Measurements from ENCODE around the gene NEDD4L.

- TF ChIP-seq, protein P1, sequence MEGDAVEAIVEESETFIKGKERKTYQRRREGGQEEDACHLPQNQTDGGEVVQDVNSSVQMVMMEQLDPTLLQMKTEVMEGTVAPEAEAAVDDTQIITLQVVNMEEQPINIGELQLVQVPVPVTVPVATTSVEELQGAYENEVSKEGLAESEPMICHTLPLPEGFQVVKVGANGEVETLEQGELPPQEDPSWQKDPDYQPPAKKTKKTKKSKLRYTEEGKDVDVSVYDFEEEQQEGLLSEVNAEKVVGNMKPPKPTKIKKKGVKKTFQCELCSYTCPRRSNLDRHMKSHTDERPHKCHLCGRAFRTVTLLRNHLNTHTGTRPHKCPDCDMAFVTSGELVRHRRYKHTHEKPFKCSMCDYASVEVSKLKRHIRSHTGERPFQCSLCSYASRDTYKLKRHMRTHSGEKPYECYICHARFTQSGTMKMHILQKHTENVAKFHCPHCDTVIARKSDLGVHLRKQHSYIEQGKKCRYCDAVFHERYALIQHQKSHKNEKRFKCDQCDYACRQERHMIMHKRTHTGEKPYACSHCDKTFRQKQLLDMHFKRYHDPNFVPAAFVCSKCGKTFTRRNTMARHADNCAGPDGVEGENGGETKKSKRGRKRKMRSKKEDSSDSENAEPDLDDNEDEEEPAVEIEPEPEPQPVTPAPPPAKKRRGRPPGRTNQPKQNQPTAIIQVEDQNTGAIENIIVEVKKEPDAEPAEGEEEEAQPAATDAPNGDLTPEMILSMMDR (IDR thresholded peaks at IDR 0.05), result no peak
- TF ChIP-seq POLR2A (IDR thresholded peaks at IDR 0.05), result no peak
Observed at GRCh38 chr18:58314284-58314683, 270.3 kb downstream of the NEDD4L start.

Measured in testis (tissue), 2 donors.